ENCODE results near the gene ZYG11A. TPM values are rescaled to one million over a fixed set of nuclear protein-coding genes. Genes with fewer than 3 reads are reported as not detected.

The ZYG11A gene
- total RNA-seq, 1 experiment from 2014 or later: 7.3 TPM

GRCh38 chr1:52907812-52908153 is 65.2 kb downstream of the ZYG11A start (continued):
- no peak for TF ChIP-seq STAT6 (CRISPR knock-in tag; conservative IDR thresholded peaks at IDR 0.05; ENCODE audit: low read depth)

DNA sequence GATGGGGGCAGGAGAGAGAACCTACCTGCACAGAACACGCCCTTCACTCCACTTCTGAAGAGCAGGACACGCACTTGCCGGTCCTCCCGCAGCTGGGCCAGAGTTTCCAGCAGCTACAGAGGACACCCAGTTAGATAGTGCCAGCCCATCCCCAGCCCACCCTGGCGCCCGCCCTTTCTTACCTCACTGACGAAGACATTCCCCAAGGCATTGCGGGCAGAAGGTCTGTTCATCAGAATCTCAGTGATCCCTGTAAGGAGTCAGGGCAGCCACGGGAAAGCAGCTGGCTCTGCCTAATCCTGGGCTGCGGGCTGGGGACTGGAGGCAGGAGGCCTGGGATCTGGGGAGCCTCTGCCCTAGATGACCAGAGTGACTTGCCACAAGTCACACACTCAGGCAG is 69.0 kb downstream of the ZYG11A start:
- ATAC-seq (no peak), DNase-seq (ENCODE audit: low spot score) (no peak)
- H3K27ac Mint-ChIP-seq: no peak overlapping the region
- ChIA-PET POLR2A (interaction anchor here (0.7 kb wide), 1 partner anchor 36 kb away, joined by 3 read pairs; no protein-coding TSS in a partner anchor), CTCF (no interaction called here)
- 0 out of 2 replicates have a peak, but pooled peaks cover 3% of the 10 kb centered on the region for H3K4me1 Mint-ChIP-seq
- H3K36me3 Mint-ChIP-seq: no peaks in the 10 kb centered on the region
- H3K4me3 Mint-ChIP-seq: no peak overlapping the region
- no peaks in the 10 kb centered on the region for H3K9me3 Mint-ChIP-seq
- no peak for TF ChIP-seq ZNF671 (CRISPR knock-in tag; IDR thresholded peaks at IDR 0.05)
- TF ChIP-seq ZNF138 (CRISPR knock-in tag; conservative IDR thresholded peaks at IDR 0.05): no peak
- no peak for TF ChIP-seq RELA (CRISPR knock-in tag; IDR thresholded peaks at IDR 0.05; ENCODE audit: borderline replicate concordance)
- TF ChIP-seq OVOL2 (CRISPR knock-in tag; IDR thresholded peaks at IDR 0.05; ENCODE audit: borderline replicate concordance): no peak
- TF ChIP-seq ATF2 (CRISPR knock-in tag; IDR thresholded peaks at IDR 0.05; ENCODE audit: borderline replicate concordance, low read depth): no peak
- TF ChIP-seq, protein P1, sequence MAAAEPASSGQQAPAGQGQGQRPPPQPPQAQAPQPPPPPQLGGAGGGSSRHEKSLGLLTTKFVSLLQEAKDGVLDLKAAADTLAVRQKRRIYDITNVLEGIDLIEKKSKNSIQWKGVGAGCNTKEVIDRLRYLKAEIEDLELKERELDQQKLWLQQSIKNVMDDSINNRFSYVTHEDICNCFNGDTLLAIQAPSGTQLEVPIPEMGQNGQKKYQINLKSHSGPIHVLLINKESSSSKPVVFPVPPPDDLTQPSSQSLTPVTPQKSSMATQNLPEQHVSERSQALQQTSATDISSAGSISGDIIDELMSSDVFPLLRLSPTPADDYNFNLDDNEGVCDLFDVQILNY (CRISPR knock-in tag; IDR thresholded peaks at IDR 0.05): no peak
- TF ChIP-seq NR3C1 (CRISPR knock-in tag; conservative IDR thresholded peaks at IDR 0.05; ENCODE audit: low read depth): no peak
- TF ChIP-seq AFF4 (CRISPR knock-in tag; IDR thresholded peaks at IDR 0.05; ENCODE audit: borderline replicate concordance): no peak
- TF ChIP-seq ZNF512 (CRISPR knock-in tag; IDR thresholded peaks at IDR 0.05; ENCODE audit: borderline replicate concordance): no peak
- no peak for TF ChIP-seq PREB (CRISPR knock-in tag; IDR thresholded peaks at IDR 0.05; ENCODE audit: borderline replicate concordance)
- TF ChIP-seq HMGA2 (CRISPR knock-in tag; IDR thresholded peaks at IDR 0.05): no peak
- TF ChIP-seq, protein P2, sequence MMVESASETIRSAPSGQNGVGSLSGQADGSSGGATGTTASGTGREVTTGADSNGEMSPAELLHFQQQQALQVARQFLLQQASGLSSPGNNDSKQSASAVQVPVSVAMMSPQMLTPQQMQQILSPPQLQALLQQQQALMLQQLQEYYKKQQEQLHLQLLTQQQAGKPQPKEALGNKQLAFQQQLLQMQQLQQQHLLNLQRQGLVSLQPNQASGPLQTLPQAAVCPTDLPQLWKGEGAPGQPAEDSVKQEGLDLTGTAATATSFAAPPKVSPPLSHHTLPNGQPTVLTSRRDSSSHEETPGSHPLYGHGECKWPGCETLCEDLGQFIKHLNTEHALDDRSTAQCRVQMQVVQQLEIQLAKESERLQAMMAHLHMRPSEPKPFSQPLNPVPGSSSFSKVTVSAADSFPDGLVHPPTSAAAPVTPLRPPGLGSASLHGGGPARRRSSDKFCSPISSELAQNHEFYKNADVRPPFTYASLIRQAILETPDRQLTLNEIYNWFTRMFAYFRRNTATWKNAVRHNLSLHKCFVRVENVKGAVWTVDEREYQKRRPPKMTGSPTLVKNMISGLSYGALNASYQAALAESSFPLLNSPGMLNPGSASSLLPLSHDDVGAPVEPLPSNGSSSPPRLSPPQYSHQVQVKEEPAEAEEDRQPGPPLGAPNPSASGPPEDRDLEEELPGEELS (CRISPR knock-in tag; IDR thresholded peaks at IDR 0.05): no peak
- no peak for TF ChIP-seq NFE2L1 (CRISPR knock-in tag; IDR thresholded peaks at IDR 0.05)
- no peak for TF ChIP-seq ZBTB21 (CRISPR knock-in tag; IDR thresholded peaks at IDR 0.05; ENCODE audit: borderline replicate concordance)
- TF ChIP-seq USF2 (CRISPR knock-in tag; IDR thresholded peaks at IDR 0.05): no peak
- TF ChIP-seq USF1 (CRISPR knock-in tag; IDR thresholded peaks at IDR 0.05): no peak
- no peaks in the 10 kb centered on the region for H3K27me3 Mint-ChIP-seq (ENCODE audit: low read depth)

All from WTC11 (cell line).